SK-N-SH (cell line): Measurements from ENCODE around the gene TNNT2. TPM values are rescaled to one million over a fixed set of nuclear protein-coding genes. Genes with fewer than 3 reads are reported as not detected.

ENCODE experiments used
- CTCF ChIA-PET: fragments of 300-600, 350-600 bp; formaldehyde crosslinking; extraction: SDS; loops from one replicate; lab custom pipeline; 2021; lab: Yijun Ruan, JAX
- POLR2A ChIA-PET: fragments of 350-600 bp; sonication (Branson Sonifier 250); formaldehyde crosslinking; extraction: SDS; loops from one replicate; lab custom pipeline; 2020; ENCODE audit warnings: antibody characterized with exemption, inconsistent platforms; lab: Yijun Ruan, JAX
- DNase-seq: peaks from one replicate; pipeline ENCODE4 v3.0.0; 2012
- H2AFZ ChIP-seq: fragments of 200-600 bp; sonication (generic); 2 replicates; pipeline ENCODE4 v1.8.1; 2016; ENCODE audit warnings: antibody characterized with exemption, mild to moderate bottlenecking, low read depth
- H3F3A ChIP-seq: fragments of 200-600 bp; sonication (generic); replicated peaks from 2 replicates; pipeline ENCODE3; 2016; ENCODE audit warnings: antibody characterized with exemption, mild to moderate bottlenecking; ENCODE audit not compliant: insufficient read depth
- H3K27ac ChIP-seq, 2 experiments: fragments of 200-500 bp in 1 of 2; fragments of 200-600 bp in 1 of 2; sonication (Bioruptor generic) in 1 of 2; sonication (generic), shearing (Covaris generic) in 1 of 2; 2 replicates each; pipeline versions ENCODE4 v1.5.1 to v1.6.1; 2014 to 2016; ENCODE audit warnings: low read depth in 2 of 2, inconsistent platforms in 1 of 2, low read length in 1 of 2, mild to moderate bottlenecking in 1 of 2, mixed read lengths in 1 of 2
- H3K27me3 ChIP-seq: fragments of 200-600 bp; sonication (generic), shearing (Covaris generic); 2 replicates; pipeline ENCODE4 v1.6.1; 2016; ENCODE audit warnings: mixed run types; ENCODE audit not compliant: insufficient read depth
- H3K36me3 ChIP-seq, 2 experiments: fragments of 200-500 bp in 1 of 2; fragments of 200-600 bp in 1 of 2; sonication (Bioruptor generic) in 1 of 2; sonication (generic) in 1 of 2; replicated peaks in 1 of 2; 2 replicates each; pipeline versions ENCODE3 to v1.5.1; 2014 to 2016; ENCODE audit warnings: low read length in 1 of 2, mild to moderate bottlenecking in 1 of 2; ENCODE audit not compliant: insufficient read depth in 2 of 2, control insufficient read depth in 1 of 2
- H3K4me1 ChIP-seq, 2 experiments: fragments of 200-500 bp in 1 of 2; fragments of 200-600 bp in 1 of 2; sonication (Bioruptor generic) in 1 of 2; sonication (generic), shearing (Covaris generic) in 1 of 2; 2 replicates each; pipeline versions ENCODE4 v1.5.1 to v1.6.1; 2014 to 2016; ENCODE audit warnings: low read depth in 1 of 2, low read length in 1 of 2, mixed run types in 1 of 2; ENCODE audit not compliant: insufficient read depth in 2 of 2, control insufficient read depth in 1 of 2
- H3K4me2 ChIP-seq: fragments of 200-600 bp; sonication (generic), shearing (Covaris generic); 2 replicates; pipeline ENCODE4 v1.6.1; 2017; ENCODE audit warnings: mixed run types
- H3K4me3 ChIP-seq, 2 experiments: fragments of 200-500 bp in 1 of 2; fragments of 200-600 bp in 1 of 2; sonication (Bioruptor generic) in 1 of 2; sonication (generic), shearing (Covaris generic) in 1 of 2; 2 replicates each; pipeline versions ENCODE4 v1.5.1 to v1.8.1; 2014 to 2016; ENCODE audit warnings: low read depth in 2 of 2, inconsistent platforms in 1 of 2, low read length in 1 of 2, mild to moderate bottlenecking in 1 of 2, mixed read lengths in 1 of 2, moderate library complexity in 1 of 2
- H3K79me2 ChIP-seq: fragments of 200-600 bp; sonication (generic); 2 replicates; pipeline ENCODE4 v1.8.1; 2017; ENCODE audit warnings: mild to moderate bottlenecking; ENCODE audit not compliant: insufficient read depth
- H3K9ac ChIP-seq: fragments of 200-600 bp; sonication (generic); 2 replicates; pipeline ENCODE4 v1.6.1; 2017; ENCODE audit warnings: mixed run types
- H3K9me2 ChIP-seq: fragments of 200-600 bp; sonication (generic); 2 replicates; pipeline ENCODE4 v1.6.1; 2017; ENCODE audit warnings: mixed run types
- H3K9me3 ChIP-seq: fragments of 200-600 bp; sonication (generic); 2 replicates; pipeline ENCODE4 v1.6.1; 2017; ENCODE audit warnings: mixed run types, mild to moderate bottlenecking, moderate library complexity
- H4K20me1 ChIP-seq: fragments of 200-600 bp; sonication (generic); 2 replicates; pipeline ENCODE4 v1.6.1; 2017; ENCODE audit warnings: mild to moderate bottlenecking, mixed run types; ENCODE audit not compliant: insufficient read depth
- EP300 ChIP-seq, 2 experiments: IDR thresholded peaks; 2 replicates each; pipeline versions ENCODE4 v1.4.0 to v1.6.1; 2012; ENCODE audit warnings: borderline replicate concordance in 1 of 2, low read depth in 1 of 2, low read length in 1 of 2
- FOSL2 ChIP-seq: IDR thresholded peaks from 2 replicates; pipeline ENCODE4 v1.4.0; 2012; ENCODE audit warnings: low read depth, mild to moderate bottlenecking, moderate library complexity, borderline replicate concordance
- FOXJ3 ChIP-seq: sonication (generic); formaldehyde crosslinking; IDR thresholded peaks from 2 replicates; pipeline ENCODE4 v1.5.1; 2020; ENCODE audit warnings: mild to moderate bottlenecking, missing genetic modification reagents
- GABPA ChIP-seq: IDR thresholded peaks from 2 replicates; pipeline ENCODE4 v1.4.0; 2012; ENCODE audit warnings: low read depth, mild to moderate bottlenecking
- MXI1 ChIP-seq: IDR thresholded peaks from 2 replicates; pipeline ENCODE4 v1.6.1; 2012; ENCODE audit warnings: mild to moderate bottlenecking, low read depth, low read length, improper control_type of control experiment
- NRF1 ChIP-seq: IDR thresholded peaks from 2 replicates; pipeline ENCODE4 v1.6.1; 2012; ENCODE audit warnings: low read depth, mild to moderate bottlenecking, low read length
- POLR2AphosphoS5 ChIP-seq: IDR thresholded peaks from 2 replicates; pipeline ENCODE4 v1.6.1; 2012; ENCODE audit warnings: low read depth, low read length
- RCOR1 ChIP-seq: fragments of 150-350 bp; IDR thresholded peaks from 2 replicates; pipeline ENCODE4 v1.6.1; 2017; ENCODE audit warnings: antibody characterized with exemption, low read length
- SIN3A ChIP-seq: IDR thresholded peaks from 2 replicates; pipeline ENCODE4 v1.6.1; 2012; ENCODE audit warnings: low read depth, mild to moderate bottlenecking, low read length, moderate library complexity, borderline replicate concordance
- TAF1 ChIP-seq: IDR thresholded peaks from 2 replicates; pipeline ENCODE4 v1.6.1; 2012; ENCODE audit warnings: low read depth, mild to moderate bottlenecking, low read length, moderate library complexity, borderline replicate concordance
- TCF12 ChIP-seq: IDR thresholded peaks from 2 replicates; pipeline ENCODE4 v1.4.0; 2012
- TEAD4 ChIP-seq: IDR thresholded peaks from 2 replicates; pipeline ENCODE4 v1.4.0; 2012; ENCODE audit warnings: mild to moderate bottlenecking, borderline replicate concordance; ENCODE audit not compliant: insufficient read depth
- YY1 ChIP-seq: IDR thresholded peaks from 2 replicates; pipeline ENCODE4 v1.4.0; 2012; ENCODE audit warnings: low read depth, mild to moderate bottlenecking
- WGBS: methylation state at CpG from one replicate; pipeline ENCODE4 v1.1.6; 2017; ENCODE audit warnings: low lambda C conversion rate; 5-methylcytosine and 5-hydroxymethylcytosine counted together
- polyA plus RNA-seq, 3 experiments: library from polyadenylated mRNA; depleted of rRNA; stranded (reverse); fragments of >200 nt; gene quantifications; 2 replicates each; pipeline ENCODE4 v1.2.3, GENCODE V29; 2012
- TF ChIP-seq, protein P1 (sequence below): IDR thresholded peaks from 2 replicates; pipeline ENCODE4 v1.4.0; 2012; ENCODE audit warnings: low read depth, borderline replicate concordance
- TF ChIP-seq, protein P2 (sequence below): IDR thresholded peaks from 2 replicates; pipeline ENCODE4; 2012

TNNT2 gene
- polyA plus RNA-seq, 1 of the 3 experiments (the other 2 are of a cell fraction): 0.33 TPM

DNA sequence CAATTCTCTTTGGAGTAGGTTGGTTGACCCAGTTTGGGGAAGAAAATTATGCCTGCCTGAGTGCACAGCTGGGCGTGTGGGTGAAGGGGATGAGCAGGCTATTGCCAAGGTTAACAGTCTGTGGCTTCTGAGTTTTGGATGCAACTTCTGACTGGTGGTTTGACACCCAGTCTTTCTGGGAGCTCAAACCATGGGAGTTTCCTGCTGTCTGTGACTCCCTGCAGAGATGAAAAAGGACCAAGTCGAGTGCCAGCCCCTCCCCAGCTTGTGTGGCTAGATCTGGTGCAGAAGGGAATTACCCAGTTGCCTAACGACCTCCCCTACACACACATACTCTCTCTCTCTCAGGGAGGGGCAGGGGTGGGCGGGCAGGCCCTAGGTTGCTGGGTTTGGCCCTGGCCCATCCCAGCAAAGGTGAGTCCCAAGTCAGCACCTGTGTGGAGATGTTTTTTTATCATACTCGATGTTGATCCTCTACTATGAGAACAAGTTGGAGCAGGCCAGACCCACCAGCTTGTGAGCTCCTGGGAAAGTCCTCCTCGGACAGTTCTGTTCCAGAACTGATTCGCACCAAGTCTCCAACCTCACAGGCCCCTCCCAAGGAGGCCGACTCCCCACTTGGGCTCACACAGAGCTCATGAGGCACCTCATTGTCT, 66.0 kb downstream of the TNNT2 start (continued):
- TF ChIP-seq, protein P1, sequence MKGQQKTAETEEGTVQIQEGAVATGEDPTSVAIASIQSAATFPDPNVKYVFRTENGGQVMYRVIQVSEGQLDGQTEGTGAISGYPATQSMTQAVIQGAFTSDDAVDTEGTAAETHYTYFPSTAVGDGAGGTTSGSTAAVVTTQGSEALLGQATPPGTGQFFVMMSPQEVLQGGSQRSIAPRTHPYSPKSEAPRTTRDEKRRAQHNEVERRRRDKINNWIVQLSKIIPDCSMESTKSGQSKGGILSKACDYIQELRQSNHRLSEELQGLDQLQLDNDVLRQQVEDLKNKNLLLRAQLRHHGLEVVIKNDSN: no peak
- TF ChIP-seq YY1 (no peak), TAF1 (no peak), NRF1 (no peak), MXI1 (no peak)

DNA sequence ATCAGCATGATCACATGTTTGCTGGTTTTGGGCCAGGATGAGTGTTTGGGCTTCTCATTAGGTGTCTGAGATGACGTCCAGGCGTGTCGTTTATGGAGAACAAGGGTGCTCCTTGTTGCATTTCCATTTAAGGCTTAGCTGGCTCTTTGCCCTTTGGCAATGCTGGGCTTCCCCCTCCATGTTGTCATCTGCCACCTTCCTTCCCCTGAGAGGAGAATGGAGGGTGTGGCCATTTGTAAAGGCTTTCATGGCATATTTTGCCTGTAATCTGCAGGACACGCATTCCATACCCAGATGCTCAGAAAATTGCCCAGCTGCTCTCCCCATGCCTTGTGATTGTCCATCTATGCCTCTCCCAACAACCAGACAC, 66.5 kb downstream of the TNNT2 start:
- TF ChIP-seq POLR2AphosphoS5 (no peak), FOSL2 (no peak), TEAD4 (no peak), GABPA (no peak), EP300 (IDR thresholded peaks at IDR 0.05; ENCODE audit: borderline replicate concordance in 1 of 2, low read depth in 1 of 2, low read length in 1 of 2) (no peak), SIN3A (no peak), RCOR1 (no peak), TCF12 (no peak), FOXJ3 (no peak)
- TF ChIP-seq, protein P2, sequence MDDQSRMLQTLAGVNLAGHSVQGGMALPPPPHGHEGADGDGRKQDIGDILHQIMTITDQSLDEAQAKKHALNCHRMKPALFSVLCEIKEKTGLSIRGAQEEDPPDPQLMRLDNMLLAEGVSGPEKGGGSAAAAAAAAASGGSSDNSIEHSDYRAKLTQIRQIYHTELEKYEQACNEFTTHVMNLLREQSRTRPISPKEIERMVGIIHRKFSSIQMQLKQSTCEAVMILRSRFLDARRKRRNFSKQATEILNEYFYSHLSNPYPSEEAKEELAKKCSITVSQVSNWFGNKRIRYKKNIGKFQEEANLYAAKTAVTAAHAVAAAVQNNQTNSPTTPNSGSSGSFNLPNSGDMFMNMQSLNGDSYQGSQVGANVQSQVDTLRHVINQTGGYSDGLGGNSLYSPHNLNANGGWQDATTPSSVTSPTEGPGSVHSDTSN: no peak
- no peak overlapping the region for H3K4me2 ChIP-seq
- H3K4me3 ChIP-seq: no peak overlapping the region
- H3K27me3 ChIP-seq: no peaks in the 10 kb centered on the region
- H4K20me1 ChIP-seq: no peaks in the 10 kb centered on the region
- H3K27ac ChIP-seq: no peak overlapping the region
- H3F3A ChIP-seq: peaks cover 7% of the 10 kb centered on the region
- 45% methylated on average over 4 of the region's 4 CpGs for WGBS
- no peaks in the 10 kb centered on the region for H3K9me2 ChIP-seq
- ChIA-PET POLR2A (no interaction called here), CTCF (interaction anchor here (1.1 to 13.1 kb wide), 9 partner anchors 10 to 202 kb away, joined by 3 to 126 read pairs (median 14); no protein-coding TSS in a partner anchor)
- H3K79me2 ChIP-seq: no peaks in the 10 kb centered on the region
- H2AFZ ChIP-seq: no peak overlapping the region
- DNase-seq: no peak
- no peak overlapping the region for H3K9ac ChIP-seq
- H3K36me3 ChIP-seq: no peaks in the 10 kb centered on the region
- H3K9me3 ChIP-seq: no peaks in the 10 kb centered on the region
- H3K4me1 ChIP-seq: peaks cover 41 to 46% of the 10 kb centered on the region in 2 experiments; a peak in 3 of 4 replicates
